Body of pancreas (tissue), 4 donors: ENCODE results near the gene RANBP17. TPM values are rescaled to one million over a fixed set of nuclear protein-coding genes. Genes with fewer than 3 reads are reported as not detected.

Source experiments
- ATAC-seq: fragments of 150-250 bp; one replicate; pipeline ENCODE4 v1.9.1; 2016
- DNase-seq, 4 donors: peaks; one replicate each; pipeline ENCODE4 v3.0.0-alpha.2; 2019
- H3K27ac ChIP-seq, 4 donors: fragments of 200-600 bp; sonication (generic); 1 replicate in 3 of 4; 2 replicates in 1 of 4; pipeline versions ENCODE4 v1.5.1 to v1.6.1; 2016 to 2019; ENCODE audit warnings: mild to moderate bottlenecking in 1 of 4, mixed read lengths in 1 of 4, moderate library complexity in 1 of 4
- H3K27me3 ChIP-seq, 2 donors: fragments of 200-600 bp; sonication (generic); one replicate each; pipeline ENCODE4 v1.6.0; 2016; ENCODE audit warnings: mild to moderate bottlenecking in 1 of 2
- H3K36me3 ChIP-seq, 2 donors: fragments of 200-600 bp; sonication (generic); replicated peaks in 1 of 2; 2 replicates each; pipeline ENCODE4 v1.5.1; 2016; ENCODE audit warnings: low read depth in 2 of 2; ENCODE audit not compliant: insufficient read depth in 1 of 2
- H3K4me1 ChIP-seq: fragments of 200-600 bp; sonication (generic); one replicate; pipeline ENCODE4 v1.6.0; 2016
- H3K4me3 ChIP-seq, 2 donors: fragments of 200-600 bp; sonication (generic); 1 replicate in 1 of 2; 2 replicates in 1 of 2; pipeline ENCODE4 v1.5.1; 2016 to 2019
- H3K9me3 ChIP-seq, 3 donors: fragments of 200-600 bp; sonication (generic); 1 replicate in 2 of 3; 2 replicates in 1 of 3; pipeline ENCODE4 v1.5.1; 2016
- POLR2A ChIP-seq, 3 donors: fragments of 450-650 bp; IDR thresholded peaks; one replicate each; pipeline ENCODE4 v1.6.1; 2016; ENCODE audit warnings: antibody characterized with exemption in 3 of 3, mild to moderate bottlenecking in 2 of 3
- WGBS, 2 donors: methylation state at CpG; one replicate each; pipeline ENCODE4 v1.1.5; 2017; 5-methylcytosine and 5-hydroxymethylcytosine counted together
- intact Hi-C: fragments of 100-400 bp; cut with DNase I; formaldehyde crosslinking; loops from one replicate; pipeline ENCODE4 v1.15.1; 2023
- total RNA-seq, 2 donors: library from RNA; depleted of rRNA; stranded (reverse); fragments of >200 nt; gene quantifications; one replicate each; pipeline ENCODE4 v1.1.0, GENCODE V29; 2016
- TF ChIP-seq, protein P1 (sequence below), 7 experiments: fragments of 450-650 bp in 4 of 7; fragments of 200-600 bp in 3 of 7; sonication (generic) in 3 of 7; IDR thresholded peaks; one replicate each; pipeline ENCODE4 v1.5.1; 2016 to 2019; ENCODE audit warnings: antibody characterized with exemption in 7 of 7

Gene RANBP17
- total RNA-seq, 2 donors from 2014 or later = 6.6 to 9.1 TPM

- DNase-seq = no peak
- no peaks in the 10 kb centered on the region for H3K36me3 ChIP-seq
- H3K4me1 ChIP-seq = no peaks in the 10 kb centered on the region
- ATAC-seq = no peak
- H3K4me3 ChIP-seq = no peak overlapping the region
- no peaks in the 10 kb centered on the region for H3K9me3 ChIP-seq
- intact Hi-C loops = no loop called here
- no peaks in the 10 kb centered on the region for H3K27me3 ChIP-seq
- TF ChIP-seq, protein P1, sequence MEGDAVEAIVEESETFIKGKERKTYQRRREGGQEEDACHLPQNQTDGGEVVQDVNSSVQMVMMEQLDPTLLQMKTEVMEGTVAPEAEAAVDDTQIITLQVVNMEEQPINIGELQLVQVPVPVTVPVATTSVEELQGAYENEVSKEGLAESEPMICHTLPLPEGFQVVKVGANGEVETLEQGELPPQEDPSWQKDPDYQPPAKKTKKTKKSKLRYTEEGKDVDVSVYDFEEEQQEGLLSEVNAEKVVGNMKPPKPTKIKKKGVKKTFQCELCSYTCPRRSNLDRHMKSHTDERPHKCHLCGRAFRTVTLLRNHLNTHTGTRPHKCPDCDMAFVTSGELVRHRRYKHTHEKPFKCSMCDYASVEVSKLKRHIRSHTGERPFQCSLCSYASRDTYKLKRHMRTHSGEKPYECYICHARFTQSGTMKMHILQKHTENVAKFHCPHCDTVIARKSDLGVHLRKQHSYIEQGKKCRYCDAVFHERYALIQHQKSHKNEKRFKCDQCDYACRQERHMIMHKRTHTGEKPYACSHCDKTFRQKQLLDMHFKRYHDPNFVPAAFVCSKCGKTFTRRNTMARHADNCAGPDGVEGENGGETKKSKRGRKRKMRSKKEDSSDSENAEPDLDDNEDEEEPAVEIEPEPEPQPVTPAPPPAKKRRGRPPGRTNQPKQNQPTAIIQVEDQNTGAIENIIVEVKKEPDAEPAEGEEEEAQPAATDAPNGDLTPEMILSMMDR (IDR thresholded peaks at IDR 0.05) = no peak
- no peak for TF ChIP-seq POLR2A (IDR thresholded peaks at IDR 0.05)
- WGBS, 2 donors = 86 to 91% methylated on average over 4 of the region's 4 CpGs
- H3K27ac ChIP-seq = no peak overlapping the region
These were observed 437.4 kb downstream of the RANBP17 start for GRCh38 chr5:171299228-171299627.

DNA sequence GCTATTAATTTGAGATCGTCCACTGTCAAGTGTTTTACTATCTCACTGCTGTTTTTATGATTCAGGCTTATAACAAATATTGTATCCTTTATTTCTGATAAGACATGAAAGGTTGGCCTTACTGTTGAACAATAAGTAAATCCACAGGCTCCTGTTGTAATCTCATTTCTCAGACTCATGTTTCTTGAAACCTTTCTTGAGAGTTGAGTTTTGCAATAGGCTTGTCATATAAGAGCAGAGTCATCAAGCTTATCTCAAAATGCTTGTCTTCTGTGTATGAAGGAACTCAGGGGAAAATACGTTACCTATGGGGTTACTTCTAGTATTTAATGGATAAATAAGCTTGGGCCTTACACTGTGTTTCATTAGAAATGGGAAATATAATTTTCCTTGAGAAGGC lies 438.0 kb downstream of the RANBP17 start:
- no peak for TF ChIP-seq POLR2A (IDR thresholded peaks at IDR 0.05)
- TF ChIP-seq, protein P1 (IDR thresholded peaks at IDR 0.05) = no peak
- Histone ChIP-seq H3K9me3 (no peaks in the 10 kb centered on the region), H3K27ac (no peak overlapping the region), H3K27me3 (no peaks in the 10 kb centered on the region), H3K4me3 (no peak overlapping the region), H3K4me1 (no peaks in the 10 kb centered on the region), H3K36me3 (no peaks in the 10 kb centered on the region)
- intact Hi-C loops = no loop called here
- no peak for ATAC-seq
- no peak for DNase-seq
- 91 to 93% methylated on average over 2 of the region's 2 CpGs for WGBS, 2 donors

DNA sequence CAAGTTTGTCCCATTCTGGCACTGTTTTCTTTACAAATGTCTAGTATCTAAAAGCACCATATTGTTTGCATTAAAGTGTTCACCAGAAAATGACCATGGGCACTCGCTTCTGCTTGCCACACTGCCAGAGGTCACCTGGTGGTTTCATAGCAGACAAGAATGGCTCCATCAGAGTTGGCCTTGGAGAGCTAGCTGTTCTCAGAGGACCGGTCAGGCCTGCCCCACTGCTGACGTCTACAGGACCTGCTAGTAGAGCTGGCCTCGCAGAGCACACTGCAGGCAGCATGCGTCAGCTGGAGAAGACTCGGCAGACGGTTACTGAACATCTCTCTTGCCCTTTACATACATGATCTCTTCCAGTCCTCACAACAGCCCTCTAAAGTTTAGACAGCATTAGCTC lies 438.5 kb downstream of the RANBP17 start:
- DNase-seq = no peak
- intact Hi-C loops = no loop called here
- H3K27ac ChIP-seq = no peak overlapping the region
- TF ChIP-seq, protein P1 (IDR thresholded peaks at IDR 0.05) = no peak
- TF ChIP-seq POLR2A (IDR thresholded peaks at IDR 0.05) = no peak
- no peaks in the 10 kb centered on the region for H3K9me3 ChIP-seq
- H3K4me1 ChIP-seq = no peaks in the 10 kb centered on the region
- 90 to 96% methylated on average over 7 of the region's 7 CpGs for WGBS, 2 donors
- no peaks in the 10 kb centered on the region for H3K36me3 ChIP-seq
- no peaks in the 10 kb centered on the region for H3K27me3 ChIP-seq
- H3K4me3 ChIP-seq = no peak overlapping the region
- ATAC-seq = no peak

- Histone ChIP-seq H3K4me1 (peaks cover 25% of the 10 kb centered on the region), H3K36me3 (no peaks in the 10 kb centered on the region), H3K9me3 (no peaks in the 10 kb centered on the region), H3K4me3 (no peak overlapping the region), H3K27me3 (peaks cover 5 to 41% of the 10 kb centered on the region in 2 donors), H3K27ac (no peak overlapping the region)
- DNase-seq = no peak
- TF ChIP-seq, protein P1 (IDR thresholded peaks at IDR 0.05) = no peak
- no peak for TF ChIP-seq POLR2A (IDR thresholded peaks at IDR 0.05)
- 26 to 55% methylated on average over 3 to 6 of the region's 6 CpGs for WGBS, 2 donors
- no peak for ATAC-seq
- intact Hi-C loops = no loop called here
These were observed 444.3 kb downstream of the RANBP17 start for GRCh38 chr5:171306166-171306565.

- Histone ChIP-seq H3K36me3 (no peaks in the 10 kb centered on the region), H3K9me3 (no peaks in the 10 kb centered on the region), H3K4me3 (no peak overlapping the region), H3K27me3 (peaks cover 5 to 49% of the 10 kb centered on the region in 2 donors), H3K4me1 (peaks cover 33% of the 10 kb centered on the region), H3K27ac (no peak overlapping the region)
- DNase-seq (no peak), ATAC-seq (no peak)
- TF ChIP-seq POLR2A (IDR thresholded peaks at IDR 0.05) = no peak
- TF ChIP-seq, protein P1 (IDR thresholded peaks at IDR 0.05) = no peak
- intact Hi-C loops = no loop called here
- WGBS, 2 donors = 25 to 57% methylated on average over 8 to 10 of the region's 10 CpGs
These were observed 445.2 kb downstream of the RANBP17 start for GRCh38 chr5:171306781-171307591.
